Vagina (tissue), 2 donors: ENCODE results near the gene RUFY2. TPM values are rescaled to one million over a fixed set of nuclear protein-coding genes. Genes with fewer than 3 reads are reported as not detected.

Source experiments
- DNase-seq, 2 donors: peaks; one replicate each; pipeline ENCODE4 v3.0.0-alpha.2; 2017; ENCODE audit errors: extremely low spot score in 2 of 2
- H3K27ac ChIP-seq: fragments of 200-600 bp; sonication (generic); one replicate; pipeline ENCODE4 v1.5.1; 2019
- H3K27me3 ChIP-seq: fragments of 200-600 bp; sonication (generic); one replicate; pipeline ENCODE4 v1.5.1; 2019
- H3K36me3 ChIP-seq, 2 donors: fragments of 200-600 bp; sonication (generic); one replicate each; pipeline ENCODE4 v1.5.1; 2017 to 2019
- H3K4me1 ChIP-seq: fragments of 200-600 bp; sonication (generic); one replicate; pipeline ENCODE4 v1.5.1; 2019
- H3K4me3 ChIP-seq, 2 donors: fragments of 200-600 bp; sonication (generic); 1 replicate in 1 of 2; 2 replicates in 1 of 2; pipeline ENCODE4 v1.5.1; 2016 to 2019
- H3K9me3 ChIP-seq: fragments of 200-600 bp; sonication (generic); one replicate; pipeline ENCODE4 v1.5.1; 2019
- CTCF ChIP-seq, 3 experiments: fragments of 450-650 bp in 2 of 3; fragments of 200-600 bp in 1 of 3; sonication (generic) in 1 of 3; IDR thresholded peaks; one replicate each; pipeline ENCODE4 v1.5.1; 2017 to 2019; ENCODE audit warnings: antibody characterized with exemption in 3 of 3, mild to moderate bottlenecking in 2 of 3, moderate library complexity in 2 of 3
- POLR2A ChIP-seq, 2 donors: fragments of 450-650 bp; IDR thresholded peaks; one replicate each; pipeline ENCODE4 v1.6.1; 2017; ENCODE audit warnings: antibody characterized with exemption in 2 of 2, mild to moderate bottlenecking in 2 of 2, moderate library complexity in 2 of 2
- POLR2AphosphoS5 ChIP-seq, 2 donors: sonication (generic); formaldehyde crosslinking; IDR thresholded peaks; one replicate each; pipeline ENCODE4 v1.9.0; 2017; ENCODE audit warnings: antibody characterized with exemption in 2 of 2, mild to moderate bottlenecking in 2 of 2, low read depth in 1 of 2; ENCODE audit not compliant: insufficient read depth in 1 of 2
- intact Hi-C: fragments of 100-400 bp; cut with DNase I; formaldehyde crosslinking; loops from one replicate; pipeline ENCODE4 v1.15.1; 2023
- total RNA-seq: library from RNA; depleted of rRNA; stranded (reverse); fragments of >200 nt; gene quantifications from one replicate; pipeline ENCODE4 v1.2.3, GENCODE V29; 2016

Gene RUFY2
- total RNA-seq, 1 donor from 2014 or later, result 24.8 TPM

- no peak for DNase-seq
- no peak overlapping the region for H3K27ac ChIP-seq
- no peaks in the 10 kb centered on the region for H3K9me3 ChIP-seq
- H3K27me3 ChIP-seq, result no peaks in the 10 kb centered on the region
- peaks cover 0 to 47% of the 10 kb centered on the region in 2 donors for H3K36me3 ChIP-seq
- peak in 1 of 3 experiments; percentile 15 for TF ChIP-seq CTCF (IDR thresholded peaks at IDR 0.05)
- TF ChIP-seq POLR2AphosphoS5 (IDR thresholded peaks at IDR 0.05; ENCODE audit: insufficient read depth in 1 of 2, low read depth in 1 of 2), result no peak
- intact Hi-C loops, result no loop called here
- H3K4me3 ChIP-seq, result no peak overlapping the region
- H3K4me1 ChIP-seq, result no peaks in the 10 kb centered on the region
These were observed 58.8 kb downstream of the RUFY2 start for GRCh38 chr10:68348265-68348741.

GRCh38 chr10:68346774-68347173 is 60.3 kb downstream of the RUFY2 start:
- H3K27ac ChIP-seq, result no peak overlapping the region
- no peak for TF ChIP-seq POLR2AphosphoS5 (IDR thresholded peaks at IDR 0.05; ENCODE audit: insufficient read depth in 1 of 2, low read depth in 1 of 2)
- no peak for TF ChIP-seq CTCF (IDR thresholded peaks at IDR 0.05)
- TF ChIP-seq POLR2A (IDR thresholded peaks at IDR 0.05), result no peak
- no peaks in the 10 kb centered on the region for H3K9me3 ChIP-seq
- intact Hi-C loops, result no loop called here
- peaks cover 0 to 47% of the 10 kb centered on the region in 2 donors for H3K36me3 ChIP-seq
- no peaks in the 10 kb centered on the region for H3K4me1 ChIP-seq
- no peaks in the 10 kb centered on the region for H3K27me3 ChIP-seq
- no peak for DNase-seq
- H3K4me3 ChIP-seq, result no peak overlapping the region

- intact Hi-C loops, result no loop called here
- no peaks in the 10 kb centered on the region for H3K9me3 ChIP-seq
- H3K27ac ChIP-seq, result no peak overlapping the region
- no peaks in the 10 kb centered on the region for H3K4me1 ChIP-seq
- DNase-seq, result peak in 1 of 2 donors; percentile 11
- no peak overlapping the region for H3K4me3 ChIP-seq
- peaks cover 0 to 51% of the 10 kb centered on the region in 2 donors for H3K36me3 ChIP-seq
- H3K27me3 ChIP-seq, result no peaks in the 10 kb centered on the region
- TF ChIP-seq POLR2AphosphoS5 (IDR thresholded peaks at IDR 0.05; ENCODE audit: insufficient read depth in 1 of 2, low read depth in 1 of 2) (no peak), POLR2A (IDR thresholded peaks at IDR 0.05) (no peak), CTCF (IDR thresholded peaks at IDR 0.05) (no peak)
These were observed 61.5 kb downstream of the RUFY2 start for GRCh38 chr10:68345621-68346020.

- H3K4me3 ChIP-seq, result no peak overlapping the region
- DNase-seq, result no peak
- intact Hi-C loops, result no loop called here
- H3K9me3 ChIP-seq, result no peaks in the 10 kb centered on the region
- no peaks in the 10 kb centered on the region for H3K27me3 ChIP-seq
- peaks cover 8% of the 10 kb centered on the region for H3K4me1 ChIP-seq
- no peak overlapping the region for H3K27ac ChIP-seq
- TF ChIP-seq POLR2AphosphoS5 (IDR thresholded peaks at IDR 0.05; ENCODE audit: insufficient read depth in 1 of 2, low read depth in 1 of 2) (no peak), POLR2A (IDR thresholded peaks at IDR 0.05) (no peak), CTCF (IDR thresholded peaks at IDR 0.05) (no peak)
- H3K36me3 ChIP-seq, result peaks cover 0 to 73% of the 10 kb centered on the region in 2 donors
These were observed 64.1 kb downstream of the RUFY2 start for GRCh38 chr10:68342909-68343516.

GRCh38 chr10:68340358-68341080 is 66.6 kb downstream of the RUFY2 start:
- H3K9me3 ChIP-seq, result no peaks in the 10 kb centered on the region
- DNase-seq, result no peak
- no peak overlapping the region for H3K27ac ChIP-seq
- intact Hi-C loops, result no loop called here
- H3K4me3 ChIP-seq, result no peak overlapping the region
- no peaks in the 10 kb centered on the region for H3K27me3 ChIP-seq
- H3K36me3 ChIP-seq, result peaks cover 0 to 73% of the 10 kb centered on the region in 2 donors
- peaks cover 33% of the 10 kb centered on the region for H3K4me1 ChIP-seq
- TF ChIP-seq POLR2A (IDR thresholded peaks at IDR 0.05), result no peak
- TF ChIP-seq CTCF (IDR thresholded peaks at IDR 0.05), result no peak
- no peak for TF ChIP-seq POLR2AphosphoS5 (IDR thresholded peaks at IDR 0.05; ENCODE audit: insufficient read depth in 1 of 2, low read depth in 1 of 2)
